AG20443 (cell line): ENCODE results near the gene CSNK2A1.
"Not testable (repeated sequence)": the region's sequence is repeated elsewhere in the genome, so short reads cannot be mapped to it uniquely, and the experiment has no call there.

Experiments
- DNase-seq: peaks from one replicate; pipeline ENCODE4 v3.0.0; 2012; ENCODE audit warnings: low spot score, mixed read lengths

The CSNK2A1 gene

GRCh38 chr20:483815-484644 lies 59.6 kb downstream of the CSNK2A1 start:
- DNase-seq = no peak

- DNase-seq = no peak
Measured at GRCh38 chr20:481167-481566, 62.4 kb downstream of the CSNK2A1 start.

- DNase-seq = no peak
Measured at GRCh38 chr20:480044-480443, 63.5 kb downstream of the CSNK2A1 start.

- no peak for DNase-seq
Measured at GRCh38 chr20:479487-479886, 64.1 kb downstream of the CSNK2A1 start.

- DNase-seq = peak; percentile 54
Measured at GRCh38 chr20:478949-479429, 64.6 kb downstream of the CSNK2A1 start.

DNA sequence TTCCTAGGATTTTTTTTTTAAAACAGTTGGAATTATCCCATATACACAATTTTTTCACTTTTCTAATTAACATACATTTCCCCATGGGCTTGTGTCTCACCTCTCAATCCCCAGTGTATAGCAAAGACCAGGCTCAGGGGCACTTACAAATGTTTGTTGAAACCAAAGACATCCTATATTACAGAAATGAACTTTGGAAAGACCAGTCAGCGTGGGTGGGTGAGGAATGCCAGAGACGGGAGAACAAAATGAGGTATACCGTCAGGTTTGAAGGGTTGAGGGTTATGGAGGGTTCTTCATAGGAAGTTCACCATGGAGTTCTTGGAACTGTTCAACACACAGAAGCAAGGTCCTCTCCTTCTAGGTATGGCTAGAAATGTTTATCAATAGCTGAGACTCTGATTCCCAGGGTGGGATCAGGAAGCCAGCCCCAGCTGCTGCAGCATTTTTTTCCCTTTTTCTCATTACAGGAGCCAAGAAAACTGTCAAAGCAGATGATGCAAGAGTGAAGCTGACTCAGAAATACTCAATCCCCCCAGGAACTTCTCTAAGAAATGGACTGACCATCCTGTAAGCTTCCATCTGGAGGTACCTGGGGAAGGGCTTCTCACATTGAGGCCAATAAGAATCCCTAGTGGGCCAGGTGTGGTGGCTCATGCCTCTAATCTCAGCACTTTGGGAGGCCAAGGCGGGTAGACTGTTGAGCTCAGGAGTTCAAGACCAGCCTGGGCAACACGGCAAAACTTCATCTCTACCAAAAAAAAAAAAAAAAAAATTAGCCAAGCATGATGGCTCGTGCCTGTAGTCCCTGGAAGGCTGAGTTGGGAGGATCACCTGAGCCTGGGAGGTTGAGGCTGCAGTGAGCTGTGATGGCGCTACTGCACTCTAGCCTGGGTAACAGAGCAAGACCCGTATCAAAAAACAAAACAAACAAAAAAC lies 65.3 kb downstream of the CSNK2A1 start:
- DNase-seq = peak; percentile 35

DNA sequence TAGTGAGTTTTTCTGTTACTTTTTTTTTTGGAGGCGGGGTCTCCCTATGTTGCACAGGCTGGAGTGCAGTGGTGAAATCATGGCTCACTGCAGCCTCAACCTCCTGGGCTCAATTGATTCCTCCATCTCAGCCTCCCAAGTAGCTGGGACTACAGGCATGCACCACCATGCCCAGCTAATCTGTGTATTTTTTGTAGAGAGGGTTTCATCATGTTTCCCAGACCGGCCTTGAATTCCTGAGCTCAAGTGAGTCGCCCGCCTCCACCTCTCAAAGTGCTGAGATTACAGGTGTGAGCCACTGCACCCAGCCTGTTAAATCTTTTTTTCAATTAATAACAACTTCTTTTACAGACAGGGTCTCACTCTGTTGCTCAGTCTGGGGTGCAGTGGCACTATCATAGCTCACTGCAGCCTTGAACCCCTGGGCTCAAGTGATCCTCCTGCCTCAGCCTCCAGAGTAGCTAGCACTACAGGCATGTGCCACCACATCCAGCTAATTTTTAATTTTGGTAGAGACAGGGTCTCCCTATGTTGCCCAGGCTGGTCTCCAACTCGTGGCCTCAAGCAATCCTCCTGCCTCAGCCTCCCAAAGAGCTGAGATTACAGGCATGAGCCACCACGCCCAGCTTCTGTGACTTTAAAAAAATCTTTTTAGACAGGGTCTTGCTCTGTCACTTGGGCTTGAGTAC lies 66.9 kb downstream of the CSNK2A1 start:
- DNase-seq = not testable (repeated sequence)

DNA sequence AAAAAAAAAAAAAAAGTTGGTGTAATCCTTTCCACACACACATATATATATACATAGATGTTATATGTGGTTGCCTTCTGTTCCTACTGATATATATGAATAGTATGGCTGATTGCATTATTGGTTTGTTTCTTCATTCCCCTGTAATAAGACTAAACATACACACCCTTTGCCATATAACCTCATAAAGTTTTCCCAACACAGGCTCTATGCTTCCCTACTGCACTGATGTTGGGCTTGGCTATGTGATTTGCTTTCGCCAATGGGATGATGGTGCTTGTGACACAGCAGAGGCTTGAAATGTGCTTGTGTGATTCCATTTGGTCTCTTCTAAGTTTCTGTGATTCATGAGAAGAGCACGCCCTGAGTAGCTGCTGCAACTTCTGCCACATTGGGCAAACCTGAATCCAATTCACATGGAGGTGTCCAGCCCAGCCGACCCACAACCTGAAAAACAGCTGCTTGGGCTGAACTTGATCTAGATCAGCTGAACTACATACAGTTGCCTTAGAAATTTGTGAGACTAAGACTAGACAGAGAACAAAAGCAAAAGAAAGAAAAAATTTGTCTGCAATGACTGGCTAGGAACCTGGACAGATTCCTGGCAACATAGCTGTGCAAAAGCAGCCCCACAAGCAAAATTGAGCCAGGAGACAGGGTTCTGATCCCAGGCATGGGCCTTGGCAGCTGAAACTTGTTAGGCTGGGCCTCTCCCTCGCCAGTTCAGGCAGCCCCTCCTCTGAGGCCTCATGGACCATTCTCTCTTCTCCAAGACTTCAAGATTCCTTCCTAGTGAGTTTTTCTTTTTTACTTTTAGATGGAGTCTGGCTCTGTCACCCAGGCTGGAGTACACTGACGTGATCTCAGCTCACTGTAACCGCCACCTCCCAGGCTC lies 67.9 kb downstream of the CSNK2A1 start:
- DNase-seq = peak; percentile 26

DNA sequence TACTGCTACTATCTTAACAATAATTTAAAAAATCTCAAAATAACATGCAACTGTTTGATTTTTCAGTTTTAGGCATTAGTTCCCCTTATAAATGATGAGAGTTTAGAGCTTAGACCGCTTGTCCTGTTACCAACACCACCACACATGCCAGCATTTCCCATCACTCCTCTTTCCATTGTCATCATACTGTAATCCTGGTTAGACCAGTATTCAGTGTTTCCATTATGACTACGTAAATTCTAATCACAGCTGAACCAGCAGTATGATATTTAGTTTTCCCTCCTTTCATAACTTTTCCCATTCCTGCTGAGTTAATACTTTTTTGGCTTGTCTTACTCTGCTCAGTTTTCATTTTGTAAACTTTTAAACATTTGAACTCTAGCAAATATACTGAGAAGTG lies 69.0 kb downstream of the CSNK2A1 start:
- no peak for DNase-seq

DNA sequence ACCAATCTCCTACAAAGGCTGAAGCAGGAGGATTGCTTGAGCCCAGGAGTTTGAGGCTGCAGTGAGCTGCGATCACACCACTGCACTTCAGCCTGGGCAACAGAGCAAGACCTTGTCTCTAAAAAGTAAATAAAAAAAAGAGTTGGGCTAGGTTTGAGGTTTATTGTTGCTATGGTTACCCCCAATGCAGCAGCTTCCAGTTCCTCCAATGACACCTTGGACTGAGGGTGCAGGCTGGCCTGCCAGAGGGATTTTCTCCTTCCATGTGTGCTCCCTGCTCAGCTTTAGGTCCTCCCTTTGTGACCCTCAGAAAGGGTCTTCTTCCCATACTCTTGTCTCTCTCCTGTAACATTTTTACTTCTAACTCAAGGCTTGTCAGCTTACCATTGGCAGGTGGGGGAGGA lies 70.7 kb downstream of the CSNK2A1 start:
- DNase-seq = no peak

- no peak for DNase-seq
Measured at GRCh38 chr20:472137-472846, 71.3 kb downstream of the CSNK2A1 start.

DNA sequence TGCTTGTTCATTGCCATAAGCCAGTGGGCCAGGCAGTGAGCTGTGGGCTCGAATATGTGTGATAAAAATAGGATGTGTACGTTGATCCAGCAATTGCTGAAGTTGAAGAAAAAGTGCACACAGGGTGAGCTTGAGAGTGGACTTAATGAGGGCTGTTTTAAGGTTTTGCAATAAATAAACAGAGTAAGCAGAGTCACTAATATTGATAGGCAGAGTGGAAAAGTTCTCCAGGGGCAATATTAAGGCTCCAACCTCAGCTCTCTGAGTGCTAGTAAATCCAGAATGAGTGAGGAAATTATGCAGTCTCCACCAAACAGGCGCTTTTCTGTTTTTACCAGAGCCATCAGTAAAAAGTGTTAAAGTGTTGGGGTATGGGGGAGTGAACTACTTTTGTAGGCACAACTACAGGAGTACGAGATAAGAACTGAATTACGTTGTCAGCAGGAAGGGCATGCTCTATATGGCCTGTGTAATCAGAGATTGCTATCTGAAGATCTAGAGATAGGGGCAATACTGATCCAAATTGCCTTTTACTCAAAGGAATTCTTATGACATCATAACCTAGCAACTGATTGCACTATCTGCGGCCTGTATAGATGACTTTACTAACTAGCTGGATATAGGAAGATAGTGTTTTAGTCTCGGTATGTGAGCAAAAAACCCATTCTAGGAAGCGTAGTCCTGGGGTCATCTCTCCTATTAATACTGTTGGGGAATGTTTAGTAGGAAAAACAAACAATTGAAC lies 73.7 kb downstream of the CSNK2A1 start:
- DNase-seq = no peak

- DNase-seq = no peak
Measured at GRCh38 chr20:467755-468154, 75.8 kb downstream of the CSNK2A1 start.

DNA sequence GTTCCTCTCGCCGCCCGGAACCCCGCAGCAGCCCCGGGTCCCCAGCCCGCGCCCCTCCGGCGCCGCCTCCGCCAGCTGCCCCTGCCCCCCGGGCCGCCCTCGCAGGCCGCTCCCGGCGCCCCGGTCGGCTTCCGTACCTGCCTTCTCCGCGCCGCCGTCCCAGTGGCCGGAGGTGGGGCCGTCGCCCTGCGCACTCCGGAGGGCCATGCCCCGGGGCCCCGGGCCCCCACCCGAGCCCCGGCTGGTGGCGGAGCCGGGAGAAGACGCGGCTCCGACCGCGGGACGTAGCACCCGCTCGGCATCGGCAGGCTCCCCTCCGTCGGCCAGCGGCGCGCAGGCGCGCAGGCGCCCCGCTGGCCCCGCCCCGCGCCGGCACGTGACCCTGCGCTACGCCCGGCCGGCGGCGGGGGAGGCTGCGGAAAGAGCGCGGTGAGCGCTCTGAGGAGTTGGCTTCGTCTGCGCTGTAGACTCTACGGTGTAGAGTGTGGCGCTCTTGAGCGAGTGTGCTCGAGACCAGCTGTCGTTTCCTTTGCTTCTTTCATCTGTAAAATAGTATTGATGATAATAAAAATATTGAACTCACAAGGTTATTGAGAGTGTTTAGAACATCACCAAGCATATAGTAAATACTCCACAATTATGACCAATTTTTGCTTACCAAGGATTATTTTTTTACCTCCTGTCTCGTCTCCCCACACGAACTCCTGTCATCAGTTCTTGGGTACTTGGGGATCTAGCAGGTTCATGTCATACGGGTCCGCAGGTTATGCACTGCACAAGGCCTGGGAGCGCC lies 81.2 kb downstream of the CSNK2A1 start, which contains the start of gene TBC1D20:
Gene TBC1D20, minus strand, starts transcription at position 335 of the 793 bp plus-strand sequence. Its CDS starts 128 bp downstream, at position 207.
- peak; percentile 98 for DNase-seq

- DNase-seq = peak; percentile 82
Measured at GRCh38 chr20:461254-462198, 82.1 kb downstream of the CSNK2A1 start.

GRCh38 chr20:460707-461106 lies 82.9 kb downstream of the CSNK2A1 start:
- DNase-seq = peak; percentile 41

DNA sequence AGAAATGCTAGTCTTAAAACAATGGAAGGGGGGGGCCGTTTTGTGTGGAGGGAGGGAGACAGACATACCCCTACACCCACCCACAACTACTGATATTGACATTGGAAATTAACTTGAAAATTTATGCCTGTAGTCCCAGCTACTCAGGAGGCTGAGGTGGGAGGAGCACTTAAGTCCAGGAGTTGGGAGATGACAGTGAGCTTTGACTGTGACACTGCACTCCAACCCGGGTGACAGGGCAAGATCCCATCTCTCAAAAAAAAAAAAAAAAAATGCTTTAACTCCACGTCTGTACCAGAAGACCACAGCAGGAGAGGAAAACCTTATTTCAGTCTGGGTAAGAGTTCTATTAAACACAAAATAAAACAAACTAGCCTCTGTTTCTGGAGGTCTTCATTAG lies 83.4 kb downstream of the CSNK2A1 start:
- no peak for DNase-seq

- DNase-seq = no peak
Measured at GRCh38 chr20:458776-459175, 84.8 kb downstream of the CSNK2A1 start.
